K562 (cell line): Measurements from ENCODE around the gene YBEY. TPM values are rescaled to one million over a fixed set of nuclear protein-coding genes. Genes with fewer than 3 reads are reported as not detected.

Experiments used
- EHMT2 ChIP-seq: fragments of 450-650 bp; IDR thresholded peaks from 2 replicates; pipeline ENCODE4 v1.6.1; 2018; ENCODE audit warnings: antibody characterized with exemption
- POLR2G ChIP-seq: fragments of 200-400 bp; formaldehyde crosslinking; IDR thresholded peaks from 2 replicates; pipeline ENCODE4 v1.6.1; 2017; ENCODE audit warnings: low read depth, mild to moderate bottlenecking, antibody characterized with exemption, low read length, moderate library complexity
- REST ChIP-seq, 2 experiments: fragments of 450-650 bp; formaldehyde crosslinking in 1 of 2; IDR thresholded peaks; 2 replicates each; pipeline versions ENCODE4 v1.4.0 to v1.6.1; 2014 to 2020; ENCODE audit warnings: mild to moderate bottlenecking in 2 of 2, borderline replicate concordance in 1 of 2, low read depth in 1 of 2
- TRIM28 ChIP-seq: fragments of 450-650 bp; IDR thresholded peaks from 2 replicates; pipeline ENCODE4 v1.6.1; 2017
- ZNF133 ChIP-seq: fragments of 250-450 bp; sonication (Bioruptor Pico); IDR thresholded peaks from 2 replicates; pipeline ENCODE4 v1.4.0; 2020; ENCODE audit warnings: mild to moderate bottlenecking
- ZNF143 ChIP-seq: sonication (generic); formaldehyde crosslinking; IDR thresholded peaks from 2 replicates; pipeline ENCODE4 v1.9.0; 2022; ENCODE audit warnings: mild to moderate bottlenecking, missing genetic modification reagents
- ZNF274 ChIP-seq: IDR thresholded peaks from 2 replicates; pipeline ENCODE4 v1.6.1; 2011; ENCODE audit warnings: low read depth, mild to moderate bottlenecking, low read length, moderate library complexity, borderline replicate concordance
- polyA plus RNA-seq, 8 experiments: library from polyadenylated mRNA; depleted of rRNA in 4 of 8; stranded (reverse) in 5 of 8; unstranded in 3 of 8; fragments of >200 nt; fragmentation: Nextera tagmentation in 2 of 8; fragmentation: Illumina TruSeq in 1 of 8; extraction: Ambion mirVana in 2 of 8; extraction: Trizol in 1 of 8; gene quantifications; 2 replicates each; pipeline versions ENCODE4 v1.2.1 to v1.2.3, GENCODE V29; 2011 to 2014; ENCODE audit warnings: inconsistent platforms in 1 of 8, missing spikeins in 1 of 8
- total RNA-seq, 7 experiments: library from RNA; depleted of rRNA in 6 of 7; stranded (reverse); fragments of >200 nt in 6 of 7; fragmentation: Illumina TruSeq in 2 of 7; extraction: Trizol in 2 of 7; gene quantifications; 2 replicates each; pipeline versions ENCODE4 v1.2.1 to v1.2.3, GENCODE V29; 2011 to 2021; ENCODE audit warnings: low replicate concordance in 1 of 7
- TF ChIP-seq, protein P1 (sequence below), 2 experiments: fragments of 450-650 bp in 1 of 2; sonication (generic) in 1 of 2; formaldehyde crosslinking; conservative IDR thresholded peaks; 2 replicates each; pipeline versions ENCODE4 v1.4.0 to v1.8.1; 2020 to 2022; ENCODE audit warnings: mild to moderate bottlenecking in 1 of 2, missing genetic modification reagents in 1 of 2
- TF ChIP-seq, protein P2 (sequence below): sonication (generic); formaldehyde crosslinking; IDR thresholded peaks from 2 replicates; pipeline ENCODE4 v1.8.1; 2023; ENCODE audit warnings: missing genetic modification reagents, mild to moderate bottlenecking, borderline replicate concordance

Gene YBEY
- total and polyA plus RNA-seq, 9 of the 15 experiments (the other 6 are each of a cell fraction or from before 2014, with no cell fraction given), result 6.4 to 28.0 (median 12.4) TPM

DNA sequence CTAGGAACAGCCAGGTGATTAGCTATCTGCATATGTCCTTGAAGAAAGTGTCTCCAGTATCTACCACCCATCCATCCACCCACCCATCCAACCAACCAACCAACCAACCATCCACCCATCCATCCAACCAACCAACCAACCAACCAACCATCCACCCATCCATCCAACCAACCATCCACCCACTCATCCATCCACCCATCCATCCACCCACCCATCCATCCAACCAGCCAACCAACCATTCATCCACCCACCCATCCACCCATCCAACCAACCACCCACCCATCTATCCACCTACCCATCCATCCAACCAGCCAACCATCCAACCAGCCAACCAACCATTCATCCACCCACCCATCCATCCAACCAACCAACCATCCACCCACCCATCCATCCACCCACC, 25.4 kb downstream of the YBEY start (continued):
- no peak for TF ChIP-seq ZNF274
- TF ChIP-seq, protein P1, sequence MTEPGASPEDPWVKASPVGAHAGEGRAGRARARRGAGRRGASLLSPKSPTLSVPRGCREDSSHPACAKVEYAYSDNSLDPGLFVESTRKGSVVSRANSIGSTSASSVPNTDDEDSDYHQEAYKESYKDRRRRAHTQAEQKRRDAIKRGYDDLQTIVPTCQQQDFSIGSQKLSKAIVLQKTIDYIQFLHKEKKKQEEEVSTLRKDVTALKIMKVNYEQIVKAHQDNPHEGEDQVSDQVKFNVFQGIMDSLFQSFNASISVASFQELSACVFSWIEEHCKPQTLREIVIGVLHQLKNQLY (CRISPR knock-in tag; conservative IDR thresholded peaks at IDR 0.05), result no peak
- no peak for TF ChIP-seq ZNF143
- TF ChIP-seq REST (IDR thresholded peaks at IDR 0.05; ENCODE audit: borderline replicate concordance), result no peak
- TF ChIP-seq REST (CRISPR knock-in tag; IDR thresholded peaks at IDR 0.05; ENCODE audit: low read depth), result no peak
- TF ChIP-seq, protein P2, sequence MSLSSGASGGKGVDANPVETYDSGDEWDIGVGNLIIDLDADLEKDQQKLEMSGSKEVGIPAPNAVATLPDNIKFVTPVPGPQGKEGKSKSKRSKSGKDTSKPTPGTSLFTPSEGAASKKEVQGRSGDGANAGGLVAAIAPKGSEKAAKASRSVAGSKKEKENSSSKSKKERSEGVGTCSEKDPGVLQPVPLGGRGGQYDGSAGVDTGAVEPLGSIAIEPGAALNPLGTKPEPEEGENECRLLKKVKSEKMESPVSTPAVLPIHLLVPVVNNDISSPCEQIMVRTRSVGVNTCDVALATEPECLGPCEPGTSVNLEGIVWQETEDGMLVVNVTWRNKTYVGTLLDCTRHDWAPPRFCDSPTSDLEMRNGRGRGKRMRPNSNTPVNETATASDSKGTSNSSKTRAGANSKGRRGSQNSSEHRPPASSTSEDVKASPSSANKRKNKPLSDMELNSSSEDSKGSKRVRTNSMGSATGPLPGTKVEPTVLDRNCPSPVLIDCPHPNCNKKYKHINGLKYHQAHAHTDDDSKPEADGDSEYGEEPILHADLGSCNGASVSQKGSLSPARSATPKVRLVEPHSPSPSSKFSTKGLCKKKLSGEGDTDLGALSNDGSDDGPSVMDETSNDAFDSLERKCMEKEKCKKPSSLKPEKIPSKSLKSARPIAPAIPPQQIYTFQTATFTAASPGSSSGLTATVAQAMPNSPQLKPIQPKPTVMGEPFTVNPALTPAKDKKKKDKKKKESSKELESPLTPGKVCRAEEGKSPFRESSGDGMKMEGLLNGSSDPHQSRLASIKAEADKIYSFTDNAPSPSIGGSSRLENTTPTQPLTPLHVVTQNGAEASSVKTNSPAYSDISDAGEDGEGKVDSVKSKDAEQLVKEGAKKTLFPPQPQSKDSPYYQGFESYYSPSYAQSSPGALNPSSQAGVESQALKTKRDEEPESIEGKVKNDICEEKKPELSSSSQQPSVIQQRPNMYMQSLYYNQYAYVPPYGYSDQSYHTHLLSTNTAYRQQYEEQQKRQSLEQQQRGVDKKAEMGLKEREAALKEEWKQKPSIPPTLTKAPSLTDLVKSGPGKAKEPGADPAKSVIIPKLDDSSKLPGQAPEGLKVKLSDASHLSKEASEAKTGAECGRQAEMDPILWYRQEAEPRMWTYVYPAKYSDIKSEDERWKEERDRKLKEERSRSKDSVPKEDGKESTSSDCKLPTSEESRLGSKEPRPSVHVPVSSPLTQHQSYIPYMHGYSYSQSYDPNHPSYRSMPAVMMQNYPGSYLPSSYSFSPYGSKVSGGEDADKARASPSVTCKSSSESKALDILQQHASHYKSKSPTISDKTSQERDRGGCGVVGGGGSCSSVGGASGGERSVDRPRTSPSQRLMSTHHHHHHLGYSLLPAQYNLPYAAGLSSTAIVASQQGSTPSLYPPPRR (CRISPR knock-in tag), result no peak
- 0 out of 2 replicates have a peak, but pooled peaks have one; percentile 2 for TF ChIP-seq POLR2G
- 0 out of 2 replicates have a peak, but pooled peaks have one; percentile 45 for TF ChIP-seq EHMT2
- TF ChIP-seq TRIM28, result no peak
- no peak for TF ChIP-seq ZNF133
- TF ChIP-seq, all 486 proteins: peak for 5
